NCI-H1436 (cell line): ENCODE data around the gene PARPBP.
"Not testable (repeated sequence)": the region's sequence is repeated elsewhere in the genome, so short reads cannot be mapped to it uniquely, and the experiment has no call there.

ENCODE experiments used
- DNase-seq: peaks from one replicate; lab custom pipeline; 2025; lab: John Stamatoyannopoulos, UW

PARPBP gene, protein sequence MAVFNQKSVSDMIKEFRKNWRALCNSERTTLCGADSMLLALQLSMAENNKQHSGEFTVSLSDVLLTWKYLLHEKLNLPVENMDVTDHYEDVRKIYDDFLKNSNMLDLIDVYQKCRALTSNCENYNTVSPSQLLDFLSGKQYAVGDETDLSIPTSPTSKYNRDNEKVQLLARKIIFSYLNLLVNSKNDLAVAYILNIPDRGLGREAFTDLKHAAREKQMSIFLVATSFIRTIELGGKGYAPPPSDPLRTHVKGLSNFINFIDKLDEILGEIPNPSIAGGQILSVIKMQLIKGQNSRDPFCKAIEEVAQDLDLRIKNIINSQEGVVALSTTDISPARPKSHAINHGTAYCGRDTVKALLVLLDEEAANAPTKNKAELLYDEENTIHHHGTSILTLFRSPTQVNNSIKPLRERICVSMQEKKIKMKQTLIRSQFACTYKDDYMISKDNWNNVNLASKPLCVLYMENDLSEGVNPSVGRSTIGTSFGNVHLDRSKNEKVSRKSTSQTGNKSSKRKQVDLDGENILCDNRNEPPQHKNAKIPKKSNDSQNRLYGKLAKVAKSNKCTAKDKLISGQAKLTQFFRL

GRCh38 chr12:102119674-102120563 is at the start of gene PARPBP, which contains the start of gene NUP37:
Gene PARPBP (plus strand): TSS chr12:102120183. CDS start chr12:102123889, 3,706 bp downstream.
Gene NUP37 (minus strand): TSS chr12:102120114. CDS start chr12:102118518, 1,596 bp downstream.
- DNase-seq, result peak; percentile 83

GRCh38 chr12:102072092-102072491 is 47.9 kb upstream of the PARPBP start:
- not testable (repeated sequence) for DNase-seq

DNA sequence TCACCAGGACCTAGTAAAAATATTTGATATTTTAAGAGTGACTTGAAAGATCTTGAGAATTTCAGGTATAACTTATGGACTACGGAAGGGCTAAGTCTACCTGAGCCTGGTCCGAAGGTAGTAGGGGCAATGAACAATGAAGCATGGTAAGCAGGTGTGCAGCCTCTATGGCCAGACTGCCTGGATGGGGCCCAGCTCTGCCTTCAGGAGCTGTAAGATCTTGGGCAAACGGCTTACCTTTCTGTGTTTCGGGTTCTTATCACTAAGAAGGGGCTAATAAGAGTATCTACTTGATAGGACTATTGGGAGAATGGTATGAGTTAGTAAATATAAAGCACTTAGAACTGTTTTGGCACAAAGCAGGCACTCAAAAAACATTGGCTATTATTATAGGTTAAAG is 39.1 kb upstream of the PARPBP start:
- no peak for DNase-seq

GRCh38 chr12:102089228-102089835 is 30.7 kb upstream of the PARPBP start:
- not testable (repeated sequence) for DNase-seq

DNA sequence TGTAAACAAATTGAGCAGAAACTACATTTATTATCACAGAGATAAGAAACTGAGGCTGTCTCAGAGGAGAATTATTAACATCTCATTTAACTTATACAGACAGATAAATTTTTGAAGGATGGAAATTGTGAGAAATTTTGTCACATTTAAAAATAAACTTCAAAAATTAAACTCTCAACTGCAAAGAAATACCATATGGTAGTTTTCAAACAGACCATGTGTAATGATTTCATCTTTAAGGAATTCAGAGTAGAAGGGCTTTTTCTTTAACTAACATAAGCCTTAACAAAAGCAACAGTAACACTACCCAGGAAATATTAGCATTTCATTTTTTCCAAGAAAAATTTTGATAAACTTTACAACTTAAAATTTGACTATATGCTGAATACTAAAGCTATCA is 26.7 kb upstream of the PARPBP start:
- DNase-seq, result no peak

GRCh38 chr12:102095677-102096263 is 24.2 kb upstream of the PARPBP start:
- peak; percentile 0 for DNase-seq

- no peak for DNase-seq
These were observed 23.1 kb upstream of the PARPBP start for GRCh38 chr12:102096855-102097254.

- no peak for DNase-seq
These were observed 13.1 kb upstream of the PARPBP start for GRCh38 chr12:102106905-102107304.

DNA sequence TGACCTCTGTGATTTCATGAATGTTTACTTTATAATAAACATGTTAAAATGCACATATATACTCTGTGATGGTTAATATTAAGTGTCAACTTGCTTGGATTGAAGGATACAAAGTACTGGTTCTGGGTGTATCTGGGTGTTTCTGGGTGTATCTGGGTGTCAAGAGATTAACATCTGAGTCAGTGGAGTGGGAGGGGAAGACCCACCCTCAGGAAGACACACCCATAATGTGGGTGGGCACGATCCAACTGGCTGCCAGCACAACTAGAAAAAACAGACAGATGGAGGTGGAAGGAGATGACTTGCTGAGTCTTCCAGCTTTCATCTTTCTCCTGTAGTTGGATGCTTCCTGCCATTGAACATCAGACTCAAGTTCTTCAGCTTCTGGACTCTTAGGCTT is 12.0 kb upstream of the PARPBP start:
- no peak for DNase-seq

DNA sequence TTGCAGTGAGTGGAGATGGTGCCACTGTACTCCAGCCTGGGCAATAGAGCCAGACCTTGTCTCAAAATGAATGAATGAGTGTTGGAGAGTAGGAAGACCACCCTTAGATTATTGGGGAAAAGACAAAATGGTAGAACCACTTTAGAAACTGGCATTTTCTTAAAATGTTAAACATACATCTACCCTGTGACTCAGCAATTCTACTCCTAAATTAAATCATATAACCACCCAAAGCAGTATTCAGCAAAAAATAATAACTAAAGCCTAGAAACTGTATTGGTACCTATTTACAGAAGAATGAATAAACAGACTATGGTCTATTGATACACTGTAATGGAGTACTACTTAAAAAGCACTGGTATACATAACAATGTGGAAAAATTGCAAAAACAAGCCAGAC is 9.2 kb upstream of the PARPBP start:
- no peak for DNase-seq

GRCh38 chr12:102114212-102114611 is 5.8 kb upstream of the PARPBP start:
- no peak for DNase-seq

DNA sequence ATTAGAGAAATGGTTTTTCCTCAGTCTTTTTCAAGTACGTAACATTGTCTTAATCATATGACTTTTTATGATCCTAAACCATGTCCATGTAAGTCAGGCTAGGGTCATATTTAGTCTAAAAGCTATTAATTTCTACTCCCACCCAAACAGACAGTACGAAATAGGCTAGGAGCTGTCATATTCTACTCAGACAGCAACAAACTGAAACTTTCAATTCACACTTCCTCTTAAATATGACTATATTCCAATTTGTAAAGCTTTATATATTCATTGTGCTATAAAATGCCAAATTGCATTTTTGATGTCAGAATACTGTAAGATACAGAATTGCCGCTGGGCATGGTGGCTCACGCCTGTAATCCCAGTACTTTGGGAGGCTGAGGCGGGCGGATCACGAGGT is 3.6 kb upstream of the PARPBP start:
- DNase-seq, result no peak

- DNase-seq, result no peak
These were observed 1.1 kb upstream of the PARPBP start for GRCh38 chr12:102118874-102119273.

GRCh38 chr12:102120564-102120873 is 536 bp downstream of the PARPBP start:
- DNase-seq, result no peak

GRCh38 chr12:102120886-102121285 is 903 bp downstream of the PARPBP start:
- no peak for DNase-seq

DNA sequence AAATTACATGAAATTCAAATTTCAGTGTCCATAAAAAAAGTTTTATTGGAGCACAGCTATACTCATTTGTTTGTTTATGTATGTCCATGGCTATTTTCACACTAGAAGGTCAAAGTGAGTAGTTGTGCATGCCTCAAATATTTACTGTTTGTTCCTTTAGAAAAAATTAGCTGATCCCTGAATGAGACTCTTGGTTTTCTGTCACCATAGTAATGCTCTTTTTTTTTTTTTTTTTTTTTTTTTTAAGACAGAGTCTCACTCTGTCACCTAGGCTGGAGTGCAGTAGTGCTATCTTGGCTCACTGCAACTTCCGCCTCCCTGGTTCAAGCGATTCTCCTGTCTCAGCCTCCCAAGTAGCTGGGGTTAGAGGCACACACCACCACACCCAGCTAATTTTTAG is 1.3 kb downstream of the PARPBP start:
- DNase-seq, result not testable (repeated sequence)

DNA sequence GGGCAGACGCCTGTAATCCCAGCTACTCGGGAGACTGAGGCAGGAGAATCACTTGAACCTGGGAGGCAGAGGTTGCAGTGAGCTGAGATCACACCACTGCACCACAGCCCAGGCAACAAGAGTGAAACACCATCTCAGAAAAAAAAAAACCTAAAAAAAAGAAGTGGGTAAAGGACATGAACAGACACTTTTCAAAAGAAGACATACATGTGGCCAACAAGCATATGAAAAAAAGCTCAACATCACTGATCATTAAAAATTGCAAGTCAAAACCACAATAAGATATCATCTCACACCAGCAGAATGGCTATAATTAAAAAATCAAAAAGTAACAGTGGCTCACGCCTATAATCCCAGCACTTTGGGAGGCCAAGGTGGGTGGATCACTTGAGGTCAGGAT is 10.7 kb downstream of the PARPBP start:
- not testable (repeated sequence) for DNase-seq

DNA sequence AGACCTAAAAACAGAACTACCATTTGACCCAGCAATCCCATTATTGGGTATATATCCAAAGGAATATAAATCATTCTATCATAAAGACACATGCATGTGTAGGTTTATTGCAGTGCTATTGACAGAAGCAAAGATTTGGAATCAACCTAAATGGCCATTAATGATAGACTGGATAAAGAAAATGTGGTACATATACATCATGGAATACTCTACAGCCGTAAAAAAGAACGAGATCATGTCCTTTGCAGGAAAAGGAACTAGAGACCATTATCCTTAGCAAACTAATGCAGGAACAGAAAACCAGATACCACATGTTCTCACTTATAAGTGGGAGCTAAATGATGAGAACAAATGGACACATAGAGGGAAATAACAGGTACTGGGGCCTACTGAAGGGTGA is 11.5 kb downstream of the PARPBP start:
- DNase-seq, result not testable (repeated sequence)

DNA sequence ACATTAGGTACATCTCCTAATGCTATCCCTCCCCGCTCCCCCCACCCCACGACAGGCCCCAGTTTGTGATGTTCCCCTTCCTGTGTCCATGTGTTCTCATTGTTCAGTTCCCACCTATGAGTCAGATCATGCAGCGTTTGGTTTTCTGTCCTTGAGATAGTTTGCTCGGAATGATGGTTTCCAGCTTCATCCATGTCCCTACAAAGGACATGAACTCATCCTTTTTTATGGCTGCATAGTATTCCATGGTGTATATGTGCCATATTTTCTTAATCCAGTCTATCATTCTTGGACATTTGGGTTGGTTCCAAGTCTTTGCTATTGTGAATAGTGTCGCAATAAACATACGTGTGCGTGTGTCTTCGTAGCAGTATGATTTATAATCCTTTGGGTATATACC is 17.6 kb downstream of the PARPBP start:
- DNase-seq, result not testable (repeated sequence)

- DNase-seq, result not testable (repeated sequence)
These were observed 22.9 kb downstream of the PARPBP start for GRCh38 chr12:102142866-102143373.

DNA sequence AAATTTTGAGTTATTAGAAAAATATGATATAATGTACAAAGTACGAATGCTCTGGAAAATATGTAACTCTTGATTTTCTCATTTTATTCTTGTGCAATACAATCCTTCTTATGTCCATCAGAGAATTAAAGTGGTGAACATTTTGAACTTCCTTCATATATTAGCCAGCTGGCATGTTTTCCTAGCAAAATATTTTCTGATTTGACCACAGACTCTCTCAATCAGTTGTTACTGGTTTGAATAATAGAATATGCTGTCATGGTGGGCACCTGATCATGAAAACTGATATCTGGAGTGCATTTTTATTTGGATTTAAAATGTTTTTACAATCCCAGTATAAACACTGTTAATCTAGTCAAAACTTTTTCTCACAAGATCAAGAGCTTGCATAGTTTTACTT is 24.2 kb downstream of the PARPBP start:
- no peak for DNase-seq
